ENCODE measurements around the gene NBL1. TPM values are rescaled to one million over a fixed set of nuclear protein-coding genes. Genes with fewer than 3 reads are reported as not detected.

NBL1 gene
- total RNA-seq, 1 donor from 2014 or later: 55.9 TPM

GRCh38 chr1:19683351-19683750 is 39.2 kb downstream of the NBL1 start:
- DNase-seq (ENCODE audit: low spot score): no peak
- intact Hi-C loops (cut with DNase I): no loop called here

- no peak for DNase-seq (ENCODE audit: low spot score)
- intact Hi-C loops (cut with DNase I): no loop called here
Measured at GRCh38 chr1:19684677-19685076, 40.6 kb downstream of the NBL1 start.

- no peak for DNase-seq (ENCODE audit: low spot score)
Measured at GRCh38 chr1:19685994-19686393, 41.9 kb downstream of the NBL1 start.

GRCh38 chr1:19687414-19687813 is 43.3 kb downstream of the NBL1 start:
- DNase-seq (ENCODE audit: low spot score): no peak
- intact Hi-C loops (cut with DNase I): no loop called here

More at GRCh38 chr1:19685994-19686393, 41.9 kb downstream of the NBL1 start:
- intact Hi-C loops (cut with DNase I): no loop called here

GRCh38 chr1:19688041-19688842 is 44.1 kb downstream of the NBL1 start:
- DNase-seq (ENCODE audit: low spot score): no peak
- intact Hi-C loops (cut with DNase I): no loop called here

- no peak for DNase-seq (ENCODE audit: low spot score)
- intact Hi-C loops (cut with DNase I): no loop called here
Measured at GRCh38 chr1:19689085-19689757, 45.1 kb downstream of the NBL1 start.

- DNase-seq (ENCODE audit: low spot score): no peak
- intact Hi-C loops (cut with DNase I): no loop called here
Measured at GRCh38 chr1:19689856-19690255, 45.7 kb downstream of the NBL1 start.

- no peak for DNase-seq (ENCODE audit: low spot score)
- intact Hi-C loops (cut with DNase I): no loop called here
Measured at GRCh38 chr1:19690342-19690741, 46.2 kb downstream of the NBL1 start.

GRCh38 chr1:19694298-19694697 is 50.2 kb downstream of the NBL1 start:
- DNase-seq (ENCODE audit: low spot score): no peak
- intact Hi-C loops (cut with DNase I): no loop called here

- DNase-seq (ENCODE audit: low spot score): no peak
- intact Hi-C loops (cut with DNase I): no loop called here
Measured at GRCh38 chr1:19695772-19696171, 51.7 kb downstream of the NBL1 start.

- intact Hi-C loops (cut with DNase I): no loop called here
Measured at GRCh38 chr1:19696820-19697219, 52.7 kb downstream of the NBL1 start.

GRCh38 chr1:19698181-19698580 is 54.1 kb downstream of the NBL1 start:
- intact Hi-C loops (cut with DNase I): no loop called here
- DNase-seq (ENCODE audit: low spot score): no peak

More at GRCh38 chr1:19696820-19697219, 52.7 kb downstream of the NBL1 start:
- no peak for DNase-seq (ENCODE audit: low spot score)

GRCh38 chr1:19700079-19700777 is 56.1 kb downstream of the NBL1 start:
- DNase-seq (ENCODE audit: low spot score): no peak
- intact Hi-C loops (cut with DNase I): no loop called here

- intact Hi-C loops (cut with DNase I): no loop called here
- DNase-seq (ENCODE audit: low spot score): no peak
Measured at GRCh38 chr1:19703280-19703679, 59.2 kb downstream of the NBL1 start.

GRCh38 chr1:19704247-19705113 is 60.4 kb downstream of the NBL1 start:
- intact Hi-C loops (cut with DNase I): loop anchor here (2.0 kb wide), 1 partner anchor 44 kb away; no protein-coding TSS in a partner anchor
- DNase-seq (ENCODE audit: low spot score): no peak

- no peak for DNase-seq (ENCODE audit: low spot score)
- intact Hi-C loops (cut with DNase I): loop anchor here (2.0 kb wide), 1 partner anchor 45 kb away; no protein-coding TSS in a partner anchor
Measured at GRCh38 chr1:19705464-19705863, 61.4 kb downstream of the NBL1 start.

GRCh38 chr1:19706136-19706535 is 62.0 kb downstream of the NBL1 start:
- intact Hi-C loops (cut with DNase I): no loop called here

More at GRCh38 chr1:19706136-19706535, 62.0 kb downstream of the NBL1 start:
- DNase-seq (ENCODE audit: low spot score): no peak
